GM21360 (cell line): ENCODE results near the gene DLG5.

Experiments
- ATAC-seq: cut with Tn5 transposase; IDR thresholded peaks from one replicate; pipeline ENCODE4 v1.9.1; 2021; ENCODE audit warnings: mild to moderate bottlenecking, moderate library complexity; ENCODE audit not compliant: unreplicated experiment

The DLG5 gene

GRCh38 chr10:77804371-77804770 lies 122.2 kb downstream of the DLG5 start:
- ATAC-seq, result no peak

- no peak for ATAC-seq
Measured at GRCh38 chr10:77801474-77802161, 124.9 kb downstream of the DLG5 start.

GRCh38 chr10:77800738-77801266 lies 125.8 kb downstream of the DLG5 start:
- no peak for ATAC-seq

GRCh38 chr10:77800320-77800719 lies 126.2 kb downstream of the DLG5 start:
- ATAC-seq, result no peak

- ATAC-seq, result no peak
Measured at GRCh38 chr10:77799352-77799751, 127.2 kb downstream of the DLG5 start.

- no peak for ATAC-seq
Measured at GRCh38 chr10:77798940-77799339, 127.6 kb downstream of the DLG5 start.

GRCh38 chr10:77796311-77796915 lies 130.1 kb downstream of the DLG5 start:
- no peak for ATAC-seq

- ATAC-seq, result no peak
Measured at GRCh38 chr10:77795426-77796055, 131.0 kb downstream of the DLG5 start.

GRCh38 chr10:77794256-77795142 lies 132.1 kb downstream of the DLG5 start:
- no peak for ATAC-seq

GRCh38 chr10:77793831-77794230 lies 132.7 kb downstream of the DLG5 start:
- ATAC-seq, result no peak

- ATAC-seq, result no peak
Measured at GRCh38 chr10:77792155-77792554, 134.4 kb downstream of the DLG5 start.

GRCh38 chr10:77791506-77791905 lies 135.0 kb downstream of the DLG5 start:
- no peak for ATAC-seq

- no peak for ATAC-seq
Measured at GRCh38 chr10:77789861-77790260, 136.7 kb downstream of the DLG5 start.

GRCh38 chr10:77789016-77789415 lies 137.5 kb downstream of the DLG5 start:
- ATAC-seq, result no peak

GRCh38 chr10:77788496-77789010 lies 138.0 kb downstream of the DLG5 start:
- ATAC-seq, result no peak

GRCh38 chr10:77787440-77787839 lies 139.1 kb downstream of the DLG5 start:
- no peak for ATAC-seq

GRCh38 chr10:77784856-77785255 lies 141.7 kb downstream of the DLG5 start:
- no peak for ATAC-seq

GRCh38 chr10:77782328-77783061 lies 144.1 kb downstream of the DLG5 start:
- no peak for ATAC-seq

- no peak for ATAC-seq
Measured at GRCh38 chr10:77781451-77782327, 144.9 kb downstream of the DLG5 start.
